ENCODE data around the gene FGD6. TPM values are rescaled to one million over a fixed set of nuclear protein-coding genes. Genes with fewer than 3 reads are reported as not detected.
"Not testable (repeated sequence)": the region's sequence is repeated elsewhere in the genome, so short reads cannot be mapped to it uniquely, and the experiment has no call there.

FGD6 gene
- total RNA-seq, 1 donor = 0.27 TPM

DNA sequence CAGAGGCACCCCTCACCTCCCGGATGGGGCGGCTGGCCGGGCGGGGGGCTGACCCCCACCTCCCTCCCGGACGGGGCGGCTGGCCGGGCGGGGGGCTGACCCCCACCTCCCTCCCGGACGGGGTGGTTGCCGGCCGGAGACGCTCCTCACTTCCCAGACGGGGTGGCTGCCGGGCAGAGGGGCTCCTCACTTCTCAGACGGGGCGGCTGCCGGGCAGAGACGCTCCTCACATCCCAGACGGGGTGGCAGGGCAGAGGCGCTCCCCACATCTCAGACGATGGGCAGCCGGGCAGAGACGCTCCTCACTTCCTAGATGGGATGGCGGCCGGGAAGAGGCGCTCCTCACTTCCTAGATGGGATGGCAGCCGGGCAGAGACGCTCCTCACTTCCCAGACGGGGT lies 18.4 kb upstream of the FGD6 start:
- not testable (repeated sequence) for DNase-seq (ENCODE audit: low read depth in 2 of 3, low spot score in 2 of 3)

DNA sequence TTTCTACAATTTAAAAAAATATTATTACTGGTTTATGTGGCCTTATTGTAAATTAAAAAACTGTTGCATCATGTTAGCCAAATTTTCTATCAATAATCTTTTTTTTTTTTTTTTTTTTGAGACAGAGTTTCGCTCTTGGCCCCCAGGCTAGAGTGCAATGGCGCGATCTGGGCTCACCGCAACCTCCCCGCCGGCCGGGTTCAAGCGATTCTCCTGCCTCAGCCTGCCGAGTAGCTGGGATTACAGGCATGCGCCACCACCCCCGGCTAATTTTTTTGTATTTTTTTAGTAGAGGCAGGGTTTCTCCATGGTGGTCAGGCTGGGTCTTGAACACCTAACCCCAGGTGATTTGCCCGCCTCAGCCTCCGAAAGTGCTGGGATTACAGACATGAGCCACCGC lies 16.9 kb upstream of the FGD6 start:
- DNase-seq (ENCODE audit: low read depth in 2 of 3, low spot score in 2 of 3) = not testable (repeated sequence)

DNA sequence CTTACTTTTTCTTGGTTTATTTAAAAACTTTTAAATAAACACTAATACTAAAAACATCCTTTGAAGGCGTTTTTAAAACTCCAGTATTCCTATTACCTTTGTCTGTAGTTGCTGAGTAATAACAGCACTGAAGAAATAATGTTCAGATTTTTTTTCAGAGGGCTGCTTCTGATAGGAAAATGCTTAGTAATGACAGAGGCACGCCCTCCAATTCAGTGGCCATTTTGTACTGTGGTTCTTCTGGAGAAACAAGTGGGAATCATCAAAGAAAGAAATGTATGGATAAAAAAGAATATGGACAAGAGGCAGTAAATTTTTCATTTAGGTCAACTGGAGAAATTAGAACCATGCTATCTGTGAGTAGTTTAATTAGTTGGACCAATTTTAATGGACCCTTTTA lies 13.9 kb upstream of the FGD6 start:
- no peak for DNase-seq (ENCODE audit: low read depth in 2 of 3, low spot score in 2 of 3)

DNA sequence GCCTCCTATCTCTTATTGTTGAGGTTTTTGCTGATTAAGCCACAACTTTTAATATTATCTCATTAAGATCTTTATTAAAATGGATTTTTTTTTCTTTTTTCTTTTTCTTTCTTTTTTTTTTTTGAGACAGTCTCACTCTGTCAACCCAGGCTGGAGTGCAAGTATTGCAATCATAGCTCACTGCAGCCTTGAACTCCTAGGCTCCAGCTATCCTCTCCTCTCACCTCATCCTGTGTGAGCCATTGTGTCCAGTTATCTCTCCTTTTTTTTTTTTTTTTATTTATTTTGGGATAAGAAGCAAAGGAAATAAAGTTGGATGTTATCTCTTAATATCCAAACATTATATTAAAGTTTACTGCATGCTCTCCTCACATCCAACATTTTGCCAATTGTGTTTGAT lies 13.0 kb upstream of the FGD6 start:
- no peak for DNase-seq (ENCODE audit: low read depth in 2 of 3, low spot score in 2 of 3)

DNA sequence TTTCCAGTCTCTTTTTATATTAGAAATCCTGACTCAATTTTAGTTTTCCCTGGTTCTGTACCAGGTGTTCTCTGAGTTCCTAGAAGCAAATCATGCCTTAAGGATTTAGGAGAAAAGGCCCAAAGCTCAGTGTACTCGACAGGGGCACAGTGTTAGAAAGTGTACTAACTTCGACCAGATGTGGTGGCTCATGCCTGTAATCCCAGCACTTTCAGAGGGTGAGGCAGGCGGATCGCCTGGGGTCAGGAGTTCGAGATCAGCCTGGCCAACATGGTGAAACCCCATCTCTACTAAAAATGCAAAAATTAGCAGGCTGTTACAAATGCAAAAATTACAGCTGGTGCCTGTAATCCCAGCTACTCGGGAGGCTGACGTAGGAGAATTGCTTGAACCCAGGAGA lies 12.4 kb upstream of the FGD6 start:
- no peak for DNase-seq (ENCODE audit: low read depth in 2 of 3, low spot score in 2 of 3)

DNA sequence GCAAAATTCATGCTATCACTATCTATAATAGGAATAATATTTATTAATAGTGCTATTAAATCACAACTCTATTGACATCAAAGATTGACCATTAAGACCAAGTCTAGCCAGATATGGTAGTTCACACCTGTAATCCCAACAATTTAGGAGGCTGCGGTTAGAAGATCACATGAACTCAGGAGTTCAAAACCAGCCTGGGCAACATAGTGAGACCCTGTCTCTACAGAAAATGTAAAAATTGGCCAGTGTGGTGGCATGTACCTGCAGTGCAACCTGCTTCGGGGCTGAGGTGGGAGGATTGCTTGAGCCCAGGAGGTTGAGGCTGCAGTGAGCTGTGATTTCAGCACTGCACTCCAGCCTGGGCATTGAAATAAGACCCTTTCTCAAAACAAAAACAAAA lies 11.3 kb upstream of the FGD6 start:
- DNase-seq (ENCODE audit: low read depth in 2 of 3, low spot score in 2 of 3) = no peak

DNA sequence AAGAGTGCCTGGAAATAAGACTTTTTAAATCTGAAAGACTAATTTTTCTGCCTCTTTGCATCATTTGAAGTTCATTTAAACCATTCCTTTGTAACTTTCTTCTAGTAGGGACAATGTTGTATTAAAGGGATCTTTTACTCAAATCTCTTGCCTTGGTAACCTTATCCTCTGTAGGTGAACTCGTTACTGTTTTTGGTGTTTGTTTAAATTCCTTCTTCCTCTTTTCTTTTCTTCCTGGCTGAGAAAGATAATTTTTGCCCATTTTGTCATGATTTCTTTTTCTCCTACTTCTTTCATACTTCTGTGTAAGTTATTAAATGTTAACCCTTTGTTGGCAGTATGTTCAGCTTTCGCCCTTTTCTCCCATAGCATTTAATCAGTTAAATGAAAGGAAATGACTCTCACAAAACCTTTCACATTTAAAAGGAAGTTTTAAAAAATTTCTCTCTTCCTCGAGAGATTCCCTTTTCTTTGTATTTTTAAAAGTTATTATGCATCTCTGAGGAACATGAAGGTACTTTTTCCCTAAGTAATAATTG lies 10.6 kb upstream of the FGD6 start:
- DNase-seq (ENCODE audit: low read depth in 2 of 3, low spot score in 2 of 3) = no peak

DNA sequence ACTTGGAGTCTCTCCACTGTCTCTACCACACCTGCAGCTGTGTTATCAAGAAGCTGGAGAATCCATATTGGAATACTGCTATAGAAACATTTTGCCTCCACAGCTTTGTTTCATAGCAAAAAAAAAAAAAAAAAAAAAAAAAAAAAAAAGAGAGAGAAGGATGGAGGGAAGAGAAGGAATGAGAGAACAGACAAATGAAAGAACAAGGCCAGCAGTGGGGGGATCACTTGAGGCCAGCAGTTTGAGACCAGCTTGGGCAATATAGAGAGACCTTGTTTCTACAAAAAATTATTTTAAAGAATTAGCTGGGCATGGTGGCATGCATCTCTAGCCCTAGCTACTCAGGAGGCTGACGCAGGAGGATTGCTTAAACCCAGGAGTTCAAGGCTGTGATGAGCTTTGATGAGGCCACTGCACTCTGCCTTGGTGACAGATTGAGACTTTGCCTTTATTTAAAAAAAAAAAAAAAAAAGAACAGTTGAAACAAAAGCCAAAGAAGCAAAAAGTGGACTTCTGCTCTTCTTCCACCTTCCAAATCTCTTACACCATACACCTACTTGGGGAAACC lies 8.5 kb upstream of the FGD6 start:
- DNase-seq (ENCODE audit: low read depth in 2 of 3, low spot score in 2 of 3) = no peak

DNA sequence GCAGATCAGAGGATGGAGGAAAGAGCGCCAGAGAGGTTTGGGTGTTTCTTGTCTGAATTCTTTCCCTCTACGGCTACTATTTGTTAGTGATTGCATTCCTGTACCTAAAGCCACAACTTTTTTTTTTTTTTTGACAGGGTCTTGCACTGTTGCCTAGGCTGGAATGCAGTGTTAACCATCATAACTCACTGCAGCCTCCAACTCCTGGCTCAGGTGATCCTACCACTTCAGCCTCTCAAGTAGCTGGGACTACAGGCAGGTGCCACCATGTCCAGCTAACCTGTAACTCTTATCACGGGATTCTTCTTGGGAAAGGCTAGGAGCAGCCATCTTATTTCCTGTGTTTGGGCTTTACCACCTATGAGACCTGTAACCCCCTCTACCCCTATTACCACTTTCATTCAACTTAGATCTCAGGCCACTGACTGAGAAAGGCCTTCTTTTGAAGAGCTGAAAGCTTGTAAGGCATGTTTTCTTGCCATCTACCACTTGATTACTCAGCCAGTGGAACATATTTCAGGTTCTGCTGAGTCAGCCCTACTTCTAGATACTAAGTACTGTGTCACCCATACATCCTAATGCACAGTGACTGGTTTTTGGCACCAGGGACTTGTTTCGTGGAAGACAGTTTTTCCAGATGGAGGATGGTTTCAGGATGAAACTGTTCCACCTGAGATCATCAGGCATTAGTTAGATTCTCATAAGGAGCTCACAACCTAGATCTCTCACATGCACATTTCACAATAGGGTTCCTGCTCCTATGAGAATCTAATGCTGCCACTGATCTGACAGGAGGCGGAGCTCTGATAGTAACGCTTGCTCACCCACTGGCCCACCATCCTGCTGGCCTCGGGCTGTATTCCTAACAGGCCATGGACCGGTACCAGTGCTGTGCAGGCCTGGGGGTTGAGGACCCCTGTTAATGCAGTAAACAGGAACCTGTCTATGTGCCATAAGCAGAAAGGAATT lies 7.2 kb upstream of the FGD6 start:
- DNase-seq (ENCODE audit: low read depth in 2 of 3, low spot score in 2 of 3) = peak in 1 of 3 donors; percentile 24

DNA sequence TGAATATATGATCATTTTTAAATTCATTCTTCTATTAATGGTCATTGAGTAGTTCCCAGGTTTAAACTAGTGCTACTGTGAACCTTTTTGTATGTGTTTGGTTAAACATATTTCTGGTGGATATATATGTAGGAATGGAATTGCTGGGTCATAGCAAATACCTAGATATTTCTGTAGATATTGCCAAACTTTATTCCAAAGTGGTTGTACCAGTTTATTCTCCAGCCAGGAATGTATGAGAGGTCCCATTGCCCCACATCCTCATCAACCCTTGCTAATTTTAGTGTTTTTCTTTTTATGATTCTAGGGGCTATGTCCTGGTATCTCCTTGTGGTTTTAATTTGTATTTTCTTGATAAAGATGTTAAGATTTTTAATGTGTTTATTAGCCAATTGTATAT lies 3.5 kb upstream of the FGD6 start:
- no peak for DNase-seq (ENCODE audit: low read depth in 2 of 3, low spot score in 2 of 3)

DNA sequence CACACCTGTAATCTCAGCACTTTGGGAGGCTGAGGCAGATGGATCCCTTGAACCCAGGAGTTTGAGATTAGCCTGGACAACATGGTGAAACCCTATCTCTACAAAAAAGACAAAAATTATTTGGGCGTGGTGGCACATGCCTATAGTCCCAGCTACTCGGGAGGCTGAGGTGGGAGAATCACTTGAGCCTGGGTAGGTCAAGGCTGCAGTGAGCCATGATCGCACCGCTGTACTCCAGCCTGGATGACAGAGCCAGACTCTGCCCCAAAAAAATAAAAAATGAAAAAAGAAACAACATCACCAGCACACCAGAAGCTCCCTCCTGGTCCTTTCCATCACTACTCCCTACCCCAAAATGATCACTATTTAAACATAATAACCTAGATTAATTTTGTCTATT lies 2.9 kb upstream of the FGD6 start:
- DNase-seq (ENCODE audit: low read depth in 2 of 3, low spot score in 2 of 3) = no peak

DNA sequence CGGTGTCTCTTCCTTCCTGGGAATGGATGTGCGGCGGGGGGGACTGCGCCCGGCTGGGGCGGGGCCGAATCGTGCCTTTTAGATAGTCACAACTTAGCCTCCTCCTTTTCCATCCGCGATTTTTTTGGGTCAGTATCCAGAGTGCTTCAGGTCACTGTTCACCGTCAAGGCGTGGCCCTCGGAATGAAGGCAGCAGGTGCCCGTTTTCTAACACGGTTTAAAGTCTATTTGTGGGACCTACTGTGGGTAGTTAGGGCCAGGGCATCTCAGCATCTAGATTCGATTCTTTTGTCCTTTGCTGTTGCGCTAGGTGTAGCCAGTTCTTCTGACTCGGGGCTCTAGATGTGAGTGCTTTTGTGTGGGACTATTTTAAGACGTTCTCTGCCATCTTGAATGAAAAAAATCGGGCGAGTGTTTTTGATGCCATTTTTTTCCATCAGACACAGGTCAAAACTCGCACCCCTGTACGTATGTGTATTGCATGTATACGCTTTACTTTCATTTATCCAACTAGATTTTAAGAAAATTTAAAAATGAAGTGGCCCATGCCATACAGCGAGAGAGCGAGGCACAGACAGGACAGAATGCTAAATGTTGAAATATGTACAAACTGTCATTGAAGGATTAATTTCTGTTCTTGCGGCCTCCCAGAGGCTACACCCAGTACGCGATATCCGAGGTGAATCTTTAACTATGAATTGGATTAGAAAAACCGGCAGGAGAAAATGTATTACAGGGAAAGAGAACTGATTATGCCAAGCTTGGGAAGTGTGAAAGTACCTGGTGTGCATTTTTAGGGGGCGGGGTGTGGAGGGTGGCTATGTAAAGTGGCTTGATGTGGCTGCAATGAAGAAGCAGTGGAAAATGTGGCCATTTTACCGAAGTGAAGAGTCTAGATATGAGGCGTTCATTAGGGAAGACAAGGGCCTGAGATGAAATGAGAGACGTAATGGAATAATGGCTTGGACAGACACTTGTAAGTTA lies 1.2 kb upstream of the FGD6 start:
- peak; percentile 23 to 74 (median 66) for DNase-seq (ENCODE audit: low read depth in 2 of 3, low spot score in 2 of 3)

DNA sequence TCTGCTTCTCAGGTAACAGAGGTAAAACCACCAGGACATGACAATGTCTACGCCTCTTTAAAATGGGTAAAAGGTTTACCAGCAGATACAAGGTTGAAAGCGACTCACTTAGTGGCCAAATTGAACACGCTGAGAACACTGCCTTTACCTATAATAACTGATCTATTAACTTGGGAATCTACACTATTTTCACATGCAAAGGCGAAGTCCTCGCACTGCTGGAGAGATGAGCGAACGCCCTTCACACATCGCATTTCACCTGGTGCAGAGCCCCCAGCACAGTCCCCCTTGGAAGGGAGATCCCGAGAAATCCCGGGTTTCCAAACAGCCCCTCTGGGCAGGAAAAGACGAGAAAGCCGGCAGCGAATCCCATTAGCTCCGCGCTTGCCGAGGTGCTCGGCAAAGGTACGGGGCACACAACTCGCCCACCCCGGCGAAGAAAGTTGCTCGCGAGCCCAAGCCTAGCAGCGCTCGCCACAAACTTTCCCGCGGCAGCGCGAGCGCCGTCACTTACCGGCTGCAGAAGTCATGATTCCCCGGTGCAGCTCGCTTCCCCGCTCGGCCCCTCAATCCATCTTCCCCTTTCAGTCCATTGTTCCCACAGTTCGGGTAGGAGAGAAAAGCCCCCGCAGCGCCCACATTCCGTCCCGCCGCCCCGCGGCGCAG lies 423 bp downstream of the FGD6 start:
- DNase-seq (ENCODE audit: low read depth in 2 of 3, low spot score in 2 of 3) = peak in 1 of 3 donors; percentile 1

DNA sequence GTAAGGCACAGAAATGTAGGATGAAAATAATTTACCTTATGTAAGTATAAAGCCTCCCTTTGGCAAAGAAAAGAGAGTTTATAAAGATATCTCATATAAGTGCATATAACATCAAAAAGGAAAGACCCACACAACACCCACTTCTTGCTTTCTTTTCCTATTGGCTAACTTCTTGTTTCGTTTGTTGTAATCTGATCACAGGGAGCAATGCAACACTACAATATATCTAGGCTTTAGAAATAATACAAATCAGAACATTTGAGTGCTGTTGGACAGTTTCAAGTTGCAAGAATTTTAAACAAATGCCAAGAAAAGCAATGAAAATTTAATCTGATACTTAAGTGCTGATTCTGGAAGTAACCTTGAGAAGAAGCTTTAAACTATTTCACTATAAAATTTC lies 1.3 kb downstream of the FGD6 start:
- peak in 1 of 3 donors; percentile 24 for DNase-seq (ENCODE audit: low read depth in 2 of 3, low spot score in 2 of 3)

DNA sequence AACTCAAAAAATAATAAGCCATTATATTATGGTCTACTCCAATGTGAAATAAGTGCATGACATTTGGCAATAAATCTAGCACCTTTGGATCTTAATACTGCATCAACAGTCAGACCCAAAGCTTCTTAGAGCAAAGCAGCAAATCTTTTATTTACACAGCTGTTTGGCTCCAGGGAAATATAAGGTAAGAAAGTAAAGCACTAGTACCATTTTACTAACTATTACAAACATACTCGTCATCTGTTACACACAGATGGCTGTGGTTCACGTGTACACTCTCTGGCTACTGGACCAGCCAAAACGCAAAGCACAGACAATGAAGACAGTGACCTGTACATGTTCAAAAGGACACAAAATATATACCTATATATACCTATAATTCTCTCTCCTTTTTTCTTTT lies 2.8 kb downstream of the FGD6 start:
- DNase-seq (ENCODE audit: low read depth in 2 of 3, low spot score in 2 of 3) = no peak

DNA sequence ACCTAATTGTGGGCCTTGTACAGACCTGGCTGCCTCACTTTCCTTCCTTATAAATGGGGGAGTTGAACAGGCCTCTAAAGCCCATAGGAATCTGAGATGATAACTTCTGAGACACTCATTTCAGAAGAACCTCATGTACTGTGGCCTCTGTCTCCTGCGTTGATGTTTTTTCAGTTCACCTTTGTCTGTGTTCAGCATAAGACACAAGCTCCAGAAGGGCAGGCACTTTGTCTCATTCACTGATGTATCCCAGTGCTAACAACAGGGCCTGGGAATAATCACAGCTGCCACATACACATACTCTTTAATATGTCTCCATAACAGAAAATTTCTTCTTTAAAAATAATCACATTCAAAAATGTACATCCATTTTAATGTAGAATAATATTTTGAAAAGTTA lies 3.3 kb downstream of the FGD6 start:
- no peak for DNase-seq (ENCODE audit: low read depth in 2 of 3, low spot score in 2 of 3)

DNA sequence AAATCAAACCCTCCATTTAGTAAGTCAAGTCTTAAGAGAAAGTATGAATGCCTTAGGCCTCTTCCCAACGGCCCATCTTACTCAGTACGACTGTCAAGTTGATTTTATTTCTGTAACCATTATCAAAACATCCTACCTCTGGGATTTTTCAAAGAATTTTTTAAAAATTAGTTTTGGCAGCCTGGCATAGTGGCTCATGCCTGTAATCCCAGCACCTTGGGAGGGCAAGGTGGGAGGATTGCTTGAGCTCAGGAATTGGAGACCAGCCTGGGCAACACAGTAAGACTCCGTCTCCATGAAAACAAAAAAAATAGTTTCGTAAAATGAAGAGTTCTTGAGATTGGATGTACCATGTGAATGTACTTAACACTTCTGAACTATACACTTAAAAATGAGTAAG lies 4.1 kb downstream of the FGD6 start:
- no peak for DNase-seq (ENCODE audit: low read depth in 2 of 3, low spot score in 2 of 3)

DNA sequence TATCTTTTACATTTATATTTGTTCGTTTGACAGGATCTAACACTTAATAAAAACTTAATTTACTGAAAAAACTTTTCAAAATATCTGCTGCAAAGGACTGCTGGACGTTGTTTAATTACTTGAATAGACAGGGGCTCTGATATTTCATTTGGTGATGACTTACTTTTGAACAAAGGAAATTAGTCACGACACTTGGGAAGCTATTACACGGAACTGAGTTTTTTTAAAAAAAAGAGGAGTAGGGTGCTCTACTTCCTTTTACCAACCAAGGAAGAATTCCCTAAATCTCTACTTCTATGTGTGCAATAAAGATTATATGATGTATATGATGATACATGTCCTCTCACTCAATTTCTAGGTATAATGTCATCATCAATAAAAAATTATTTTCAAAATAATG lies 4.7 kb downstream of the FGD6 start:
- DNase-seq (ENCODE audit: low read depth in 2 of 3, low spot score in 2 of 3) = no peak

DNA sequence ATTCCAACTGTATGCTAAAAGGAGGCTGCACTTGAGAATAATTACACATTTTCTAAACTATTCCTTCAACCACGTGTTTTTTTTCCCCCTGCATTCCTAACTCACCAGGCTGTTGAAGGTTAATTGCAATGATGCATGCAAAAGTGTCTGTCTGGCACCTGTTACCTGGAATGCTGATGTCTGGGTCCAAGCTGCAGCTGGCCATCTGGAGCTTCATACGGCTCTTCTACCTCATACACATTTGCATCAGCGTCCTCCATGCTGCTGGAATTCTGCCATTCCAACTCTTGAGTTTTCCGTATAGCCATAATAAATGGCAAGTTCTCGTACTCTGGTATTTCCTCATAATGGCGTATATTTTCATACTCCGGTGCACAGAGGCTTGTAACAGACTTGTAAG lies 8.6 kb downstream of the FGD6 start:
- no peak for DNase-seq (ENCODE audit: low read depth in 2 of 3, low spot score in 2 of 3)

DNA sequence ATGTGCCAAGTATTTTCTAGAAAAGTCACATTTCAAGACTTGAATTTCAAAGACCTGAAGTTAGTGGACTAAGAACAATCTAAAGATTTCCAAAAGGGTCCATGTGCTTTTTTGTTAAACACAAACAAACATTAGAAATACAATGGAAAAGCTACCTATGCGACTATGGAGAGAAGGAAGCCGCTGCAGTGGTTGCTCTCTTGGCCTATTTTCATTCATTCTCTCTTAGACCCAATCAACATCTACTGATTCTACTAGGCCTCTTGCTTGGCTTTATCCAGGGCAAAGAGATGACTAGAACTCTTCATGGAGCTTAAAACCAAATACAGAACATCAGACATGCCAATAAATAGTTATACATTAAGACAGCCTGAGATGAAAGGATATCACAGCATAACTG lies 9.9 kb downstream of the FGD6 start:
- no peak for DNase-seq (ENCODE audit: low read depth in 2 of 3, low spot score in 2 of 3)
